Hippocampal formation (tissue), 2 donors: ENCODE results near the gene VEGFD.
"Not testable (repeated sequence)": the region's sequence is repeated elsewhere in the genome, so short reads cannot be mapped to it uniquely, and the experiment has no call there.

Experiments used
- DNase-seq, 2 donors: peaks; one replicate each; lab custom pipeline; 2025; lab: John Stamatoyannopoulos, UW

The VEGFD gene

DNA sequence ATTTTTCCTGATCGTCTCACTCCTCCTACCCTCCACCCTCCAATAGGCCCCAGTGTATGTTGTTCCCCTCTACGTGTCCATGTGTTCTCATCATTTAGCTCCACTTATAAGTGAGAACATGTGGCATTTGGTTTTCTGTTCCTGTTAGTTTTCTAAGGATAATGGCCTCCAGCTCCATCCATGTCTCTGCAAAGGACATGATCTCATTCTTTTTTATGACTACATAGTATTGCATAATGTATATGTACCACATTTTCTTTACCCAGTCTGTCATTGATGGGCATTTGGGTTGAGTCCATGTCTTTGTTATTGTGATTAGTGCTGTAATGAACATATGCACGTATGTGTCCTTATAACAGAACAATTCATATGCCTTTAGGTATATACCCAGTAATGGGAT is 78.3 kb downstream of the VEGFD start:
- not testable (repeated sequence) for DNase-seq

DNA sequence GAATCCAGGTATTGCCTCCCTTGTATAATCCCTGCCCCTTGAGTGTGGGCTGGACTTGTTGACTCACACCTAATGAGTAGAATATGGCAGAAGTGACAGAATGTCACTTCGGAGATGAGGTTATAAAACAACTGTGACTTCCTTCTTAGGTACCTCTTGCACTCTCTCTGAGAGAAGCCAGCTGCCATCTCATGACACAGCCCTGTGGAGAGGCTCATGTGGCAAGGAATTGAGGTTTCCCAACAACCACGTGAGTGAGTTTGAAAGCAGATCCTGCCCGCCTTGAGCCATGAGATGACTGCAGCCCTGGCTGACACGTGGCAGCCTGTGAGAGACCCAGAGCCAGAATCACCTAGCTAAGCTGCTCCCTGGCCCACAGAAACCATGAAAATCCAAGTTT is 82.3 kb downstream of the VEGFD start:
- DNase-seq = no peak

DNA sequence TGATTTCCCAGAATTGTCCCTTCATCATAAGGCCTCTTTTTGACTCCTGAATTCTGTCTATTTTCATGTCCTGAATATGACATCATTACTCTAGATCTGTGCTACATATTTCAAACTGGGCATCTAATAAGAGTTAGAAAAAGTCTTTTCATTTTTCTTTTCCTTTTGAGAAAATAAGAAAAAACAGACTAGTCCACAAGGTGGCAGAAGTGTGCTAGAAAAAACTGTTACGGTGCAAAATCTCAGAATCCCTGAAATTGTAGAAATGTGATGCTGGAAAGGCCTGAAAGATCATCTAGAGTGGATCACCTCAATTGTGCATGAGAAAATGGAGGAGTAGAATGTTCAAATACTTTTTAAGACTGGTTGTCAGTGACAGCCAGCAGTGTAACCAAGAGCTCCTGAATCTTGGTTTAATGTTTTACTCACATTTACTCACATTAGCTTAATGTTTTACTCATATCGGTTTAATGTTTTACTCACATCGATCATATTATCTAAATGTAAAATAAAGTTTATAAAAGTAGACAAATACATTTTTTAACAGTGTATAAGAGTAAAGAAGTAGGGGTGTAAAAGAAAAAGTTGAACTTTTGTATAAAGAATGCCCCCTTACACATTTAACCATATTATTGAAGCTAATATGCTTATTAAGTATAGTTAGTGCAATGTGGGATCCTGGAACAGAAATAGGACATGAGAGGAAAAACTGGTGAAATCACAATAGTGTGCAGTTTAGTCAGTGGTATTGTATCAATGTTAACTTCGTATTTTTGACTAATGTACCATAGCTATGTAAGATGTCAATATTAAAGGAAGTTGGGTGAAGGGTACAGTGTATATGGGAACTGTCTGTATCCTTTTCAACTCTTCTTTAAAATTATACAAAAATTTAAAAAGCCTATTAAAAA is 84.0 kb downstream of the VEGFD start:
- peak in 1 of 2 donors; percentile 55 for DNase-seq

DNA sequence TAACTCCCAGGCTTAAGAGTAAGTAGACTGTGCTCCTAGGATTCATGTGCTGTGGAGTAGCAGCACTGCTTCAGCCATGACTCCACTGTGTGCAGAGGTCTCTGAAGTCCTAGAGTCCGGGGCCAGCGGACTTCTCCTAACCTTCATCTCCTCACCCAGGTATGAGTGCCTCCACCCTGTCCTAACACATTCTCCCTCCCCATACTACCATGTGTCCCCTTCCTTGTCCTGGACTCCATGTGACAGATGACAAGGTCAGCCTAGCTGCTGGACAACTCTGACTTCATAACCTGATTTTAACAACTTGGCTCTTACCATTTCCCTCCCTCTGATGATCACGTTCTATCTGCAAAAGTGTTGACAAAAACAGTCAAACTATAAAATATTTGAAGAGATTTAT is 85.4 kb downstream of the VEGFD start:
- no peak for DNase-seq

DNA sequence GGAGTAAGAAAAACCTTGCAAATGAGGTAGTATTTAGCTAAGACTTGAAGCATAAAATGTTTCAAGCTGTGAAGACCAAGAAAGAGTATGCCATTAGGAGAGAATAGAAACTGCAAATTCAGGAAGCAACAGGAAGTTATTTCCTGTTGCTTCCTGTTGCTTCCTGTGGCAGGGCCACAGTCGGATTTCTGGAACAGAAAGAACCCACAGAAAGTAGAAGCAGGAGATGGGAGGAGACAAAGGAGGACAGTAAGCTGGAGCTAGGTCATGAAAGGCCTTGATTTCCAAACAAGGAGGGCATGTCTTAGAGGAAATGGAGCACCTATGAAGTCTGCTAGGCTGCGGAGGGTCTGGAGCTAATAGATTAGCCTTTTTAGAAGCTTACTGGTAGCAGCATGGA is 86.0 kb downstream of the VEGFD start:
- DNase-seq = no peak
